Fibroblast of skin of right biceps (primary cell): Measurements from ENCODE around the gene RIMS4.

ENCODE experiments used
- DNase-seq: peaks from one replicate; pipeline ENCODE4 v3.0.0-alpha.2; 2013

The RIMS4 gene

DNA sequence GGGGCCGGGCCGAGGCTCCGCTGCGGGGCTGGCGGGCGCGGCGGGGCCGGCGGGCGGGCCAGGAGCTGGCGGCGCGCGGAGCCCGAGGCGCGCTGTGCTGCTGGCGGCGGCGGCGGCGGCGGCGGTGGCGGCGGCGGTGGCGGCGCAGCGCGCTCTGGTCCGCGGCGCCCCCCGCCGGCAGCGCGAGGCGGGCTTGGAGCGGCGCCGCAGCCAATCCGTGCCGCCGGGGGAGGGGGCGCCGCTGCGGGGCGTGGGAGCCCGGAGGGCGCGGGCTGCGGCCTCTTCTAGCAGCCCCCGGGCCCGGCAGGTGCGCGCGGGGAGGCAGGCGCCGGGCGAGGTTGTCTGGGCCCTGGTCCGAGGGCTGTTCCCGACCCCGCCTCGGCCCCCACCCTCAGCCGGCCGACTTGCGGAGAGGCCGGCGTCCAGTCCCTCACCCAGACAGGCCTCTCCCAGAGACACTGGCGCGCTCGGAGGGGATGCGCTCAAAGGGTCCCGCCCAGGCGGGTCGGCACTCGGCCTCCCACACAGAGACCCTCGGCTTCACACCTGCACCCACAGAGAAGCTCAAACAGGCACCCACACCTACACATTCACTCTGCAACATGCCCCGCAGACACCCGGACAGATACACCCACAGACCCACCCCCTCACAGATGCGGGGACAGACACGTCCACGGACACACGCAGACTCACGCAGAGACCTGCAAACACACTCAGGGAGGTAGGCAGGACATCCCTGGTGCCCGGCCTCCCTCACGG is at the start of gene RIMS4:
Gene RIMS4, minus strand, starts transcription at position 156 of the 759 bp plus-strand sequence. CDS start 275 bp downstream, outside the sequence.
- no peak for DNase-seq

DNA sequence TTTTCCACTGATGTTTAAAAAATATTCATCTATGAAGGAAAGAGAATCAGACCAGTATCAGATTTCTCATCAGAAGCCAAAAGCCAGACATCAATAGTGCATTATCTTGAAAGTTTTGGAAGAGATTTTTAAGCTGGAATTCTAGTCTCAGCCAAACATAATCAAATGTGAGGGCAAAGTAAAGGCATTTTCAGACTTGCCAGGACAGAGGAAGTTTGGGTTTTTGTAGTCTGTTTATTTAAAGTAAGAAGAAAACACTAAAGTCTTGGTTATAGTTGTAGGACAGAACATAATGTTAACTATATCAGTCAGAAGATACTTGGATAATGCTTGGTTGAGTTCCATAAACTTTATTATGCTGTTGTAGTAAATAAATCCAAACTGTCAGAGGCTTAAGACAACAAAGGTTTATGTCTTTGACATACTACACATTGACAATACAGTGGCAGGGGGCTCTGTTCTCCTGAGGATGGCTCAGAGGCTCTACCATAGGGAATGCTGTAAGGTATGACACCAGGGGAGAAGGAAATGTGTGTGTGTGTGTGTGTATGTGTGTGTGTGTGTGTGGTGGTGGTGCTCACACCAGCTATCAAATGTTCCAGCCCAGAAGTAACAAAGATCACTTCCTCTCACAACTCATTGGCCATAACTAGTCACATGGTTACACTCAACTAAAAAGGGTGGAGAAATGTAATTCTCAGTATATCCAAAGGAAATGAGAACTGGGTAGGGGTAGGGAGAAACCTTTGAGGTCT is 48.4 kb upstream of the RIMS4 start:
- DNase-seq, result peak; percentile 5

- peak; percentile 5 for DNase-seq
These were observed 46.6 kb upstream of the RIMS4 start for GRCh38 chr20:44856856-44857448.

- no peak for DNase-seq
These were observed 46.1 kb upstream of the RIMS4 start for GRCh38 chr20:44856442-44856841.

GRCh38 chr20:44851545-44851944 is 41.2 kb upstream of the RIMS4 start:
- DNase-seq, result no peak

GRCh38 chr20:44850837-44851236 is 40.5 kb upstream of the RIMS4 start:
- no peak for DNase-seq

DNA sequence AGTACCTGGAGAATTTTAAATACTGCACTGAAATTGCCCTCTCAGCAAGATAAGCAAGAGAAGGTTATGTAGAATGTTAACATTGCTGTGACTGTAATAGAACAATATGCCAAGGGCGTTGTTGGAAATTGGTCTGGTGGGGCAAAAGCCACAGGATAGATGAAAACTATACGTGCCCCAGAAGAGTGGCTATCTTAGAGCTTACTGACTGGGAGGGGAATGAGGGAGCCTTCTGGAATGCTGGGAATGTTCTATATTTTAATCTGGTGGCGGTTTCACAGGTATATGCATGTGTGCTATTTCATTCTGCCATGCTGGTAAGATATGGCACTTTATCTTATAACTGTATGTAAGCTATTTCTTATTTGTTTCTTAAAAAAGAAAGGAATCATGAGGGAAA is 39.9 kb upstream of the RIMS4 start:
- no peak for DNase-seq

- no peak for DNase-seq
These were observed 39.4 kb upstream of the RIMS4 start for GRCh38 chr20:44849703-44850102.

GRCh38 chr20:44848254-44849015 is 38.1 kb upstream of the RIMS4 start:
- no peak for DNase-seq

- DNase-seq, result no peak
These were observed 33.5 kb upstream of the RIMS4 start for GRCh38 chr20:44843876-44844275.

DNA sequence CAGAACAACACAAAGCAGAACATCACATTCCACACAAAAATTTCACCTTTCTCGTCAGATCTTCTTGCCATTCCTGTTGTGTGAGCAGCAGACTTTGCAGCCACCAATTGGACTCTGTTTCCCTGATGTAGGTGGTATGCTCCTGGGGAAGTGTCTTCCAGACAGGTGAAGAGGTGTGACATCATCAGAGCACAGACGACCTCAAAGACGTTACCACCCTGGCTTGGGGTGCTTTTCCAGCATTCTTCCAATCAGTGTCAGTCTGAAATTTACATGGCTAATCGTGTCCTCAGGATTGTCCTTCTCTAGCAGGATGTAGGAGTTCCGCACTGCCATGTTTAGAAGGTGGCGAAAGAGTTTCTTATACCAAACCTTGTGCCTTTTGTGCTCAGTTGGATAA is 31.6 kb upstream of the RIMS4 start:
- DNase-seq, result no peak

- DNase-seq, result no peak
These were observed 30.5 kb upstream of the RIMS4 start for GRCh38 chr20:44840826-44841225.

DNA sequence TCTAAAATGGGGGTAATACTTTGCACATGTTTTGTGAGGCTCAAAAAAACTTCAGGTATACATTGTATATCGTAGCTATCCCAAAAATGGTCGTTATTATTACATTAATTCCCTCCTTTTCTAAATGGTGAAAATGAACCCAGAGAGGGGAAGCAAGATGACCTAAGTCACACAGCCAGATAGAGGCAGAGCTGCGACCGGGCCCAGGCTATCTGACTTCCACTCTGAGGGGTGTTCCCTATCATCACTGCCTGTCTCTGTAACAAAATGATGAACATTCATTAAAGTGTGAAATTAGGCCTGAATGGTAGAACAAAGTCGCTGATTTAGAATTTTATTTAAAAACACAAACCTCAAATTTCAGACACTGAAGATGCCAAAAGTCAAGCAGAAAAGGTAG is 29.1 kb upstream of the RIMS4 start:
- DNase-seq, result no peak

DNA sequence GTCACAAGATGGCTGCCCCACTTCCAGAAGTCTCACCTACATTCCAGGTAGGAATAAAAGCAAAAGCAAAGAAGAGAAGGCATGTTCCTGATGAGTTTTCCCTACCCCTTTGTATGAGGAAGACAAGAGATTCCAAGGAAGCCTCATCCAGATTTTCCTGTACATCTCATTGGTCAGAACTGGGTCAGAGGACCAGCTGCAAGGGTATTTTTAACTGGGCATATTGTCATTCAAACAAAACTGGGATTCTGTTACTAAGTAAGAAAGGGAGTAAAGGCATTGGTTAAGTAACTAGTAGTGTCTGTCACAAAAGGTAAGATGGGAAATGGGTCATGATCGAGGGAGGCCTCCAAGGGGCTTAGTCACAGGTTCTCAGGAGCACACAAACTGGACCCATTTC is 28.2 kb upstream of the RIMS4 start:
- DNase-seq, result no peak

GRCh38 chr20:44837946-44838345 is 27.6 kb upstream of the RIMS4 start:
- DNase-seq, result no peak

GRCh38 chr20:44836601-44837120 is 26.3 kb upstream of the RIMS4 start:
- no peak for DNase-seq

DNA sequence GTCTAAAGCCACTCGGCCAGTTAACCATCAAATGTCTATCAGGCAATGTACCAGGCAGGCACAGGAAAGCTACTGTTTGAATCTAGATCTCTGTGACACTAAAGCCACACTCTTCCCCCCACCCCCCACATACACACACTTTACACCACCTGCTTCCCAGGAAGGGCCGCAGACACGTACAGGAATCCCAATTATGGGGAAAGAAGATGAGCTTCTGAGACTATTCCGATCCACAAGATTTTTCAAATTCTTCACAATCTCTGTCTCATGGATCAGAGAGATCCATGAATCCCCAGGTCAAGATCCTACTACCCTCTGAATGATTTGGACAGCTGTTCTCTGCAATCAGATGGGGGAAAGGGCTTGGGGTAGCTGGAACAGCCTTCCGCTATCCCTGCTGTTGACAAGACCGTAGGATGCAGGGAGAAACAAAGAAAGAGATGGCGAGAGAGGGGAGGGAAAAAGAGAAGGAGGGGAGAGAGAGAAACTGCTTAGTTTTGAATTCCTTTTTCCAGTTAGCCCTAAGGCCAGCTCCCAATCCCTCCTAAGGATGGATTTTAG is 25.4 kb upstream of the RIMS4 start:
- no peak for DNase-seq

DNA sequence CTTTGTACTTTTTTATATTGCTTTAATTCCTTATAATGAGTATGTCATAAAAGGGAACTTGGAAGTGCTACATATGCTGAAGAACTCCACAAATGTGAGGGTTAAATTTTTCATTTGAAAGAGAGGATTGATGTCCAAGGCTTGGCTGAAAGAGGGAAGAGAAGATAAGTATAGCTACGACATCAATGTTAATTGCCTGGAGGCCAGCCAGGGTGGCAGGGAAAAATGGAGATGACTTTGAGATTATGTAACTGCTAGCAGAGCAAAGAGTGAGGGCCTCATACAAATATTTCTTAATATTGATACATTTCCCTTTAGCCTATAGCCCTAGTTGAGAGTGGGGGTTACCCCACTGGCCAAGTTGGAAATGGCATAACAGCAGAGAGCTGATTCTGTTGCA is 24.8 kb upstream of the RIMS4 start:
- no peak for DNase-seq

- no peak for DNase-seq
These were observed 24.3 kb upstream of the RIMS4 start for GRCh38 chr20:44834693-44835092.

GRCh38 chr20:44833437-44833836 is 23.1 kb upstream of the RIMS4 start:
- no peak for DNase-seq

GRCh38 chr20:44832724-44833123 is 22.4 kb upstream of the RIMS4 start:
- DNase-seq, result peak; percentile 28

GRCh38 chr20:44830995-44831394 is 20.6 kb upstream of the RIMS4 start:
- DNase-seq, result no peak

- no peak for DNase-seq
These were observed 20.2 kb upstream of the RIMS4 start for GRCh38 chr20:44830523-44830922.
